Gastroesophageal sphincter (tissue), 4 donors: ENCODE data around the gene CNGA3. TPM values are rescaled to one million over a fixed set of nuclear protein-coding genes. Genes with fewer than 3 reads are reported as not detected.

ENCODE experiments used
- ATAC-seq: fragments of 150-250 bp; one replicate; pipeline ENCODE4 v1.9.1; 2016; ENCODE audit warnings: mild to moderate bottlenecking, moderate library complexity
- H3K27ac ChIP-seq, 4 donors: fragments of 200-600 bp; sonication (generic) in 3 of 4; 1 replicate in 3 of 4; 2 replicates in 1 of 4; pipeline ENCODE4 v1.5.1; 2016 to 2019
- H3K27me3 ChIP-seq: fragments of 200-600 bp; sonication (generic); one replicate; pipeline ENCODE4 v1.5.1; 2019
- H3K36me3 ChIP-seq, 2 donors: fragments of 200-600 bp; sonication (generic); one replicate each; pipeline ENCODE4 v1.5.1; 2019; ENCODE audit warnings: control low read depth in 1 of 2
- H3K4me1 ChIP-seq, 3 donors: fragments of 200-600 bp; sonication (generic); 1 replicate in 2 of 3; 2 replicates in 1 of 3; pipeline ENCODE4 v1.5.1; 2016 to 2019; ENCODE audit warnings: control low read depth in 2 of 3
- H3K4me3 ChIP-seq, 2 donors: fragments of 200-600 bp; sonication (generic); one replicate each; pipeline ENCODE4 v1.5.1; 2019; ENCODE audit warnings: mild to moderate bottlenecking in 1 of 2, moderate library complexity in 1 of 2
- H3K9me3 ChIP-seq, 3 donors: fragments of 200-600 bp; sonication (generic); one replicate each; pipeline ENCODE4 v1.5.1; 2017 to 2019; ENCODE audit warnings: control low read depth in 2 of 3
- CTCF ChIP-seq, 4 experiments: fragments of 200-600 bp in 2 of 4; fragments of 450-650 bp in 2 of 4; sonication (generic) in 1 of 4; IDR thresholded peaks; one replicate each; pipeline ENCODE4 v1.5.1; 2017 to 2019; ENCODE audit warnings: antibody characterized with exemption in 4 of 4, mild to moderate bottlenecking in 2 of 4, moderate library complexity in 2 of 4
- EP300 ChIP-seq: sonication (generic); formaldehyde crosslinking; IDR thresholded peaks from one replicate; pipeline ENCODE4 v1.6.1; 2017; ENCODE audit warnings: antibody characterized with exemption, mild to moderate bottlenecking
- POLR2A ChIP-seq, 2 donors: fragments of 450-650 bp; IDR thresholded peaks; one replicate each; pipeline ENCODE4 v1.6.1; 2017; ENCODE audit warnings: antibody characterized with exemption in 2 of 2, mild to moderate bottlenecking in 2 of 2, moderate library complexity in 1 of 2
- POLR2AphosphoS5 ChIP-seq: sonication (generic); formaldehyde crosslinking; IDR thresholded peaks from one replicate; pipeline ENCODE4 v1.6.1; 2017; ENCODE audit warnings: antibody characterized with exemption
- WGBS, 2 donors: methylation state at CpG; one replicate each; pipeline ENCODE4 v1.1.5; 2018; ENCODE audit warnings: low coverage in 1 of 2; 5-methylcytosine and 5-hydroxymethylcytosine counted together
- total RNA-seq, 4 donors: library from RNA; depleted of rRNA; stranded (reverse); fragments of >200 nt; gene quantifications; one replicate each; pipeline ENCODE4 v1.1.0, GENCODE V29; 2016

CNGA3 gene
- total RNA-seq, 4 donors from 2014 or later, result 1.1 to 10.6 (median 6.1) TPM

GRCh38 chr2:98390571-98391476 is 44.6 kb downstream of the CNGA3 start:
- H3K9me3 ChIP-seq, result no peaks in the 10 kb centered on the region
- ATAC-seq, result no peak
- WGBS, 2 donors, result 71 to 87% methylated on average over 3 to 5 of the region's 19 CpGs
- no peak overlapping the region for H3K27ac ChIP-seq
- H3K36me3 ChIP-seq, result no peaks in the 10 kb centered on the region
- H3K27me3 ChIP-seq, result no peaks in the 10 kb centered on the region
- H3K4me3 ChIP-seq, result no peak overlapping the region
- H3K4me1 ChIP-seq, result no peaks in the 10 kb centered on the region
- TF ChIP-seq POLR2A (IDR thresholded peaks at IDR 0.05), result no peak
- no peak for TF ChIP-seq POLR2AphosphoS5
- no peak for TF ChIP-seq EP300
- no peak for TF ChIP-seq CTCF (IDR thresholded peaks at IDR 0.05)

DNA sequence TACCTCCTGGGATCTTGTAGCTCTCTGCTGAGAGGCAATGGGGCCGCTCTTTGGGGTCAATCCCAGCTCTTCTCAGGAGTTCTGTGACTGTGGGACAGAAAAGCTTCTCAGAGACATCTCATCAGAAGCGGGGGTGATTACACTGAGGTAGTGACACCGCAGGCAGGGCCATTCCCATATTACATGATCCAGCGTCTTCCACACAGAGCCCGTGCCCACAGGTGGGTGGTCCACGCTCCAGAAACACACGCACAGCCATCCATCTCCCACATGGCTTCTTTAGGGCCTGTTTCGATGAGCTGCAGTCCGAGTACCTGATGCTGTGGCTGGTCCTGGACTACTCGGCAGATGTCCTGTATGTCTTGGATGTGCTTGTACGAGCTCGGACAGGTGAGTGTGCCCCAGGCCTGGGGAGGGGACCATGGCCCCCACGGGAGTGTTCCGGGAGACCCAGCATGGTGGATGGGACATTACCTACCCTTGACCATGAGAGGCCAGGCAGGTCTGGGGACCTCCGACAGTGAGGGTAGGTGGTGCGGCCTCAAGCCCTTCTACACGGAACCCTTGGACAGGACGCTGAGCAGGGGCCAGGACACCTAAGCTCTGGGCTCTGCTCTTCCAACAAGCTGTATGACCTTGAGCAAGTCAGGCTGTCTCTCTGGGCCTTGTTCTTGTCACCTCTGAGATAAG is 45.5 kb downstream of the CNGA3 start:
- H3K36me3 ChIP-seq, result no peaks in the 10 kb centered on the region
- TF ChIP-seq CTCF (IDR thresholded peaks at IDR 0.05) (no peak), EP300 (no peak), POLR2A (IDR thresholded peaks at IDR 0.05) (no peak), POLR2AphosphoS5 (no peak)
- 93 to 100% methylated on average over 1 to 3 of the region's 18 CpGs for WGBS, 2 donors

DNA sequence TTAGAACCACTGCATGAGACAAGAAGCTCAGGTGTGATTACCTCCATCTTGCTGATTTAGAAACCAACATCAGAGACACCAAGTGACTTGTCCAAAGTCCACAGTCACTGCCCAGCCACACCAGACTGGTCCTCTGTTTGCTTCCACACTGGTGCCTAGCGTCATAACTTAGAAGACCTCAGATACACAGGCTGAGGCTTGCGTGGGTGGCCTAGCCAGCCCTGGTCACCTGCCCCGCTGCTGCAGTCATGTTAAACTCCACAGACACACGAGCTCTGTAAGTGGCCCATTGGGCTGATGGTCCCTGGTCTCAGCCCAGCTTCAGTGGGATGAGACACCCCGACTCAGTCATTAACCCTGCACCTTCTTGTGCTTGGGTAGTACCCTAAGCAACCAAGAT is 47.1 kb downstream of the CNGA3 start:
- ATAC-seq, result no peak
- Histone ChIP-seq H3K27me3 (peaks cover 18% of the 10 kb centered on the region), H3K9me3 (no peaks in the 10 kb centered on the region), H3K36me3 (no peaks in the 10 kb centered on the region), H3K27ac (no peak overlapping the region), H3K4me3 (no peak overlapping the region), H3K4me1 (no peaks in the 10 kb centered on the region)
- WGBS, 2 donors, result 91% methylated on average over 4 of the region's 5 CpGs; no CpG with 5 or more reads in 1 of the 2 donors
- TF ChIP-seq EP300, result no peak
- TF ChIP-seq POLR2AphosphoS5, result no peak
- TF ChIP-seq POLR2A (IDR thresholded peaks at IDR 0.05), result no peak

More for the DNA sequence above, 45.5 kb downstream of the CNGA3 start:
- Histone ChIP-seq H3K9me3 (no peaks in the 10 kb centered on the region), H3K4me3 (no peak overlapping the region), H3K27me3 (peaks cover 5% of the 10 kb centered on the region), H3K27ac (no peak overlapping the region), H3K4me1 (no peaks in the 10 kb centered on the region)
- no peak for ATAC-seq

DNA sequence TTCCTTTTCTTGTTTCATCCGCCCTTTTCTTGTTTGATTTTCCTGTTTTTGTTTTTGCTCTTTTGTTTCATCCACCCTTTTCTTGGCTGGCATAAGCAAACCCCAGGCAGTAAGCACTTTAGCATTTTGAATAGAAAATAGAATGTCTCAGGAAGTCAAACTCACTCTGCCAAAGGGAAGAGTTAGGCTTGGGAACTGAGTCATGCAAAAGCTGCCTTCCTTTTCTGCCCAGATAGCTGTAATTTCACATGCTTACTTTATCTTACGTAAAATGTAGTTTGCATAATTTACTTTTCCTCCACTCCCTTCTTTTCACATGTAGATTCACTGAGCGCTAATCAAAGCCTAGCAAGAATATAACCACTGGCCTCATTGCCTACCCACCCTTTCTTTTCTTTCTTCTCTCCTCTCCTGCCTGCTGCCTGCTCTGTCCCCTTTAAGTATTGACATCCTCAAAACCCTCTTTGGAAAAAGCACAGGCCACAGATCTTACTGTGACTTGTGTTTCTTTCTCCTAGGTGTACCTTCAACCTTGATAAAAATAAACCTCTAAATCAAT is 48.4 kb downstream of the CNGA3 start:
- WGBS, 2 donors, result 71 to 82% methylated on average over 2 to 3 of the region's 3 CpGs
- Histone ChIP-seq H3K9me3 (no peaks in the 10 kb centered on the region), H3K4me3 (no peak overlapping the region), H3K36me3 (no peaks in the 10 kb centered on the region), H3K27me3 (peaks cover 18% of the 10 kb centered on the region), H3K4me1 (no peaks in the 10 kb centered on the region), H3K27ac (no peak overlapping the region)
- no peak for ATAC-seq
- no peak for TF ChIP-seq CTCF (IDR thresholded peaks at IDR 0.05)
- no peak for TF ChIP-seq POLR2AphosphoS5
- TF ChIP-seq POLR2A (IDR thresholded peaks at IDR 0.05), result no peak
- TF ChIP-seq EP300, result no peak

GRCh38 chr2:98395977-98396376 is 49.7 kb downstream of the CNGA3 start:
- Histone ChIP-seq H3K9me3 (no peaks in the 10 kb centered on the region), H3K27me3 (peaks cover 18% of the 10 kb centered on the region), H3K4me1 (no peaks in the 10 kb centered on the region), H3K27ac (no peak overlapping the region), H3K36me3 (no peaks in the 10 kb centered on the region), H3K4me3 (no peak overlapping the region)
- WGBS, 2 donors, result 88 to 100% methylated on average over 2 to 5 of the region's 6 CpGs
- ATAC-seq, result no peak
- TF ChIP-seq POLR2AphosphoS5, result no peak
- no peak for TF ChIP-seq POLR2A (IDR thresholded peaks at IDR 0.05)
- no peak for TF ChIP-seq EP300
- TF ChIP-seq CTCF (IDR thresholded peaks at IDR 0.05), result no peak
